Spleen (tissue), 11 donors: Measurements from ENCODE around the gene IRX2. TPM values are rescaled to one million over a fixed set of nuclear protein-coding genes. Genes with fewer than 3 reads are reported as not detected.

Experiments used
- DNase-seq: peaks from one replicate; pipeline ENCODE4 v3.0.0-alpha.2; 2020
- H3K27ac ChIP-seq, 8 donors: fragments of 200-600 bp; sonication (generic) in 7 of 8; 1 replicate in 4 of 8; 2 replicates in 4 of 8; pipeline versions ENCODE4 v1.5.0 to v1.8.0; 2016 to 2021; ENCODE audit warnings: inconsistent platforms in 4 of 8, mild to moderate bottlenecking in 4 of 8, moderate library complexity in 1 of 8
- H3K27me3 ChIP-seq, 7 donors: fragments of 200-600 bp; sonication (generic) in 6 of 7; replicated peaks in 1 of 7; 1 replicate in 4 of 7; 2 replicates in 3 of 7; pipeline versions ENCODE4 v1.5.0 to v1.8.0; 2016 to 2021; ENCODE audit warnings: inconsistent platforms in 3 of 7, mild to moderate bottlenecking in 1 of 7
- H3K36me3 ChIP-seq, 6 donors: fragments of 200-600 bp; sonication (generic) in 5 of 6; 1 replicate in 4 of 6; 2 replicates in 2 of 6; pipeline versions ENCODE4 v1.5.0 to v1.8.0; 2016 to 2021; ENCODE audit warnings: inconsistent platforms in 2 of 6
- H3K4me1 ChIP-seq, 6 donors: fragments of 200-600 bp; sonication (generic) in 5 of 6; 1 replicate in 3 of 6; 2 replicates in 3 of 6; pipeline versions ENCODE4 v1.5.0 to v1.8.0; 2016 to 2021; ENCODE audit warnings: inconsistent platforms in 3 of 6
- H3K4me3 ChIP-seq, 8 donors: fragments of 200-600 bp; sonication (generic) in 7 of 8; 1 replicate in 4 of 8; 2 replicates in 4 of 8; pipeline versions ENCODE4 v1.5.0 to v1.8.0; 2016 to 2021; ENCODE audit warnings: inconsistent platforms in 4 of 8, mild to moderate bottlenecking in 4 of 8, moderate library complexity in 2 of 8
- H3K9me3 ChIP-seq, 8 donors: fragments of 200-600 bp; sonication (generic) in 7 of 8; 1 replicate in 4 of 8; 2 replicates in 4 of 8; pipeline versions ENCODE4 v1.5.0 to v1.8.0; 2016 to 2021; ENCODE audit warnings: inconsistent platforms in 4 of 8
- POLR2A ChIP-seq, 3 donors: fragments of 450-650 bp; IDR thresholded peaks; one replicate each; pipeline ENCODE4 v1.5.1; 2017; ENCODE audit warnings: antibody characterized with exemption in 3 of 3, mild to moderate bottlenecking in 1 of 3
- POLR2AphosphoS5 ChIP-seq, 3 donors: sonication (generic); formaldehyde crosslinking; IDR thresholded peaks; one replicate each; pipeline ENCODE4 v1.5.1; 2017; ENCODE audit warnings: antibody characterized with exemption in 3 of 3
- WGBS, 5 donors: extraction: QIAGEN DNeasy Blood & Tissue Kit in 3 of 5; methylation state at CpG; one replicate each; pipeline versions ENCODE4 v1.1.5 to v1.1.7; 2013 to 2018; 5-methylcytosine and 5-hydroxymethylcytosine counted together
- intact Hi-C: fragments of 100-400 bp; cut with DNase I; formaldehyde crosslinking; loops from one replicate; pipeline ENCODE4 v1.15.0; 2023; ENCODE audit warnings: low total_unique reads
- polyA plus RNA-seq, 3 donors: library from polyadenylated mRNA; stranded (reverse); fragments of 200-250 nt; gene quantifications; one replicate each; pipeline ENCODE4 v1.2.1, GENCODE V29; 2013
- total RNA-seq, 7 donors: library from RNA; depleted of rRNA in 3 of 7; stranded (reverse); fragments of >200 nt in 3 of 7; fragmentation: NEBNext Ultra II Directional in 4 of 7; extraction: Animal tissue kit (Norgen Biotek cat#: 25700) in 4 of 7; gene quantifications; one replicate each; pipeline versions ENCODE4 v1.1.0 to v1.2.1, GENCODE V29; 2016 to 2021
- TF ChIP-seq, protein P1 (sequence below), 11 experiments: fragments of 200-600 bp in 7 of 11; fragments of 450-650 bp in 4 of 11; sonication (generic) in 4 of 11; IDR thresholded peaks in 8 of 11; conservative IDR thresholded peaks in 3 of 11; 1 replicate in 7 of 11; 2 replicates in 4 of 11; pipeline versions ENCODE4 v1.4.0 to v1.8.0; 2016 to 2021; ENCODE audit warnings: antibody characterized with exemption in 11 of 11, inconsistent platforms in 4 of 11, mild to moderate bottlenecking in 1 of 11
- donor health status: healthy with polysubstance abuse.
- donor health status: DM: no; HTN: no; CAD: no; lungs with moderate emphysema.
- donor health status: DM: no; HTN: no; CAD: no.
- donor health status: Bipolar disorder and iron deficiency.
- donor health status: healthy.
- donor health status: DM: no; HTN: no; CAD: no.
- donor health status: DM: yes; HTN: yes; CAD: no.

Gene IRX2
- total and polyA plus RNA-seq, 10 donors, result 0.03 to 0.26 (median 0.13) TPM; not detected in 7

- WGBS, 5 donors, result 84 to 90% (median 85%) methylated on average over 10 of the region's 10 CpGs
- DNase-seq, result no peak
Measured at GRCh38 chr5:2708751-2709150, 42.7 kb downstream of the IRX2 start.

GRCh38 chr5:2708132-2708531 lies 43.3 kb downstream of the IRX2 start:
- H3K4me1 ChIP-seq, result no peaks in the 10 kb centered on the region
- TF ChIP-seq POLR2A (IDR thresholded peaks at IDR 0.05), result no peak
- TF ChIP-seq, protein P1, sequence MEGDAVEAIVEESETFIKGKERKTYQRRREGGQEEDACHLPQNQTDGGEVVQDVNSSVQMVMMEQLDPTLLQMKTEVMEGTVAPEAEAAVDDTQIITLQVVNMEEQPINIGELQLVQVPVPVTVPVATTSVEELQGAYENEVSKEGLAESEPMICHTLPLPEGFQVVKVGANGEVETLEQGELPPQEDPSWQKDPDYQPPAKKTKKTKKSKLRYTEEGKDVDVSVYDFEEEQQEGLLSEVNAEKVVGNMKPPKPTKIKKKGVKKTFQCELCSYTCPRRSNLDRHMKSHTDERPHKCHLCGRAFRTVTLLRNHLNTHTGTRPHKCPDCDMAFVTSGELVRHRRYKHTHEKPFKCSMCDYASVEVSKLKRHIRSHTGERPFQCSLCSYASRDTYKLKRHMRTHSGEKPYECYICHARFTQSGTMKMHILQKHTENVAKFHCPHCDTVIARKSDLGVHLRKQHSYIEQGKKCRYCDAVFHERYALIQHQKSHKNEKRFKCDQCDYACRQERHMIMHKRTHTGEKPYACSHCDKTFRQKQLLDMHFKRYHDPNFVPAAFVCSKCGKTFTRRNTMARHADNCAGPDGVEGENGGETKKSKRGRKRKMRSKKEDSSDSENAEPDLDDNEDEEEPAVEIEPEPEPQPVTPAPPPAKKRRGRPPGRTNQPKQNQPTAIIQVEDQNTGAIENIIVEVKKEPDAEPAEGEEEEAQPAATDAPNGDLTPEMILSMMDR (IDR thresholded peaks at IDR 0.05 in 8 of 11, conservative IDR thresholded peaks at IDR 0.05 in 3 of 11), result no peak
- no peak for TF ChIP-seq POLR2AphosphoS5 (IDR thresholded peaks at IDR 0.05)
- intact Hi-C loops, result no loop called here
- H3K36me3 ChIP-seq, result no peaks in the 10 kb centered on the region
- H3K9me3 ChIP-seq, result peaks cover 0 to 3% (median 0%) of the 10 kb centered on the region in 8 donors
- peaks cover 0 to 23% (median 0%) of the 10 kb centered on the region in 7 donors for H3K27me3 ChIP-seq
- H3K4me3 ChIP-seq, result no peak overlapping the region
- no peak overlapping the region for H3K27ac ChIP-seq
- 80 to 93% (median 87%) methylated on average over 14 to 15 of the region's 15 CpGs for WGBS, 5 donors
- no peak for DNase-seq

More at GRCh38 chr5:2708751-2709150, 42.7 kb downstream of the IRX2 start:
- TF ChIP-seq POLR2AphosphoS5 (IDR thresholded peaks at IDR 0.05), result no peak
- no peak for TF ChIP-seq POLR2A (IDR thresholded peaks at IDR 0.05)
- TF ChIP-seq, protein P1 (IDR thresholded peaks at IDR 0.05 in 8 of 11, conservative IDR thresholded peaks at IDR 0.05 in 3 of 11), result no peak
- Histone ChIP-seq H3K4me1 (no peaks in the 10 kb centered on the region), H3K9me3 (peaks cover 0 to 3% (median 0%) of the 10 kb centered on the region in 8 donors), H3K36me3 (no peaks in the 10 kb centered on the region), H3K4me3 (no peak overlapping the region), H3K27ac (no peak overlapping the region), H3K27me3 (peaks cover 0 to 24% (median 0%) of the 10 kb centered on the region in 7 donors)
- intact Hi-C loops, result no loop called here

- no peak for TF ChIP-seq POLR2A (IDR thresholded peaks at IDR 0.05)
- TF ChIP-seq, protein P1 (IDR thresholded peaks at IDR 0.05 in 8 of 11, conservative IDR thresholded peaks at IDR 0.05 in 3 of 11), result no peak
- TF ChIP-seq POLR2AphosphoS5 (IDR thresholded peaks at IDR 0.05), result no peak
- intact Hi-C loops, result no loop called here
- WGBS, 5 donors, result 62 to 77% (median 70%) methylated on average over 5 to 10 of the region's 10 CpGs
- Histone ChIP-seq H3K27ac (no peak overlapping the region), H3K36me3 (no peaks in the 10 kb centered on the region), H3K27me3 (peaks cover 0 to 22% (median 0%) of the 10 kb centered on the region in 7 donors), H3K9me3 (peaks cover 0 to 3% (median 0%) of the 10 kb centered on the region in 8 donors), H3K4me1 (no peaks in the 10 kb centered on the region), H3K4me3 (no peak overlapping the region)
- DNase-seq, result no peak
Measured at GRCh38 chr5:2705861-2706260, 45.6 kb downstream of the IRX2 start.

DNA sequence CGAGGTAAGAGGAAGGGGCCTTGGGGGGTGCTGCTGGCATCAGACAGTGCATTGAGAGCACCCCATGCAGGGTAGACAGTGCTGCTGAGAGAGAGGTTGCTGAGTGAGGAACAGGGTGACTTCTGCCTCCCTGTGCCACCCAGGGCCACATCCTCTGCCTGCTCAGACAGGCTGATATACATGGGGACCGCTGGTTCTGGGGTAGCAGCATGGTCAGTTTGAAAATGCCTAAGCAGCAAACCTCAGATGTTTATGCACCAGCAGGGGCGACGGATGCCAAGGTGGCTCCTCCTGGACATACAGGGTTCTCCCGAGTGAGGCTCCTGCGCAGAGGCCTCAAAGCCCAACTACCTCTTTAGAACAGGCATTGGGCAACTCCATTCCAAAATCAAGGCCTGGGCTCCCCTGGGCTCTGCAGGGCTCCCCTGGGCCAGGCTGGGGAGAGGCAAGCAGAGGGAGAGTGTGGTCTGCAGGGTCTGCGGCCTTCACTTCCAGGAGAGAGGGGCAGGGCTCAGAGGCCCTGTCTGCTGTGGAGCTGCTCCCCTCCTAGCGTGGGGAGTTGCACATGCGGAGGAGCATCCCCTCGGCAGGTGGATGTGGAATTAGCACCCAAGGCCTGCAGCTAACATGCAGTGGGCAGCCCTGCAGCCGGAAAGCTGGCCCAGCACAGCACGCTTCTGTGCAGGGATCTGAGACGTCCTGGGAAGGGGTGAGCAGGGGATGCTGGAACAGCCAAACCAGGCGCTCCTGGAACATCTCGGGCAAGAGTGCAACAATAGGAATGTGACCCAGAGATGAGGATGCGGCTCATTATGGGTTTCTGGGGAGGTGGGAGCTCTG lies 46.5 kb downstream of the IRX2 start:
- Histone ChIP-seq H3K27me3 (peaks cover 0 to 22% (median 0%) of the 10 kb centered on the region in 7 donors), H3K36me3 (no peaks in the 10 kb centered on the region), H3K4me1 (no peaks in the 10 kb centered on the region), H3K4me3 (no peak overlapping the region), H3K27ac (no peak overlapping the region), H3K9me3 (peaks cover 0 to 3% (median 0%) of the 10 kb centered on the region in 8 donors)
- DNase-seq, result no peak
- 78 to 90% (median 87%) methylated on average over 10 to 16 of the region's 16 CpGs for WGBS, 5 donors
- intact Hi-C loops, result no loop called here
- no peak for TF ChIP-seq POLR2A (IDR thresholded peaks at IDR 0.05)
- TF ChIP-seq POLR2AphosphoS5 (IDR thresholded peaks at IDR 0.05), result no peak
- TF ChIP-seq, protein P1 (IDR thresholded peaks at IDR 0.05 in 8 of 11, conservative IDR thresholded peaks at IDR 0.05 in 3 of 11), result no peak
